Measurements from ENCODE around the gene NEK3.
"Not testable (repeated sequence)": the region's sequence is repeated elsewhere in the genome, so short reads cannot be mapped to it uniquely, and the experiment has no call there.

Gene NEK3

GRCh38 chr13:52118095-52118494, 41.3 kb downstream of the NEK3 start:
- no peak for DNase-seq (ENCODE audit: low read depth)

- DNase-seq (ENCODE audit: low read depth) = no peak
These were observed 46.8 kb downstream of the NEK3 start for GRCh38 chr13:52112591-52112990.

- no peak for DNase-seq (ENCODE audit: low read depth)
These were observed 50.2 kb downstream of the NEK3 start for GRCh38 chr13:52109116-52109670.

- no peak for DNase-seq (ENCODE audit: low read depth)
These were observed 53.6 kb downstream of the NEK3 start for GRCh38 chr13:52105841-52106240.

GRCh38 chr13:52104624-52105023, 54.8 kb downstream of the NEK3 start:
- peak; percentile 4 for DNase-seq (ENCODE audit: low read depth)

- no peak for DNase-seq (ENCODE audit: low read depth)
These were observed 56.0 kb downstream of the NEK3 start for GRCh38 chr13:52103386-52103785.

GRCh38 chr13:52102423-52102822, 57.0 kb downstream of the NEK3 start:
- not testable (repeated sequence) for DNase-seq (ENCODE audit: low read depth)

- no peak for DNase-seq (ENCODE audit: low read depth)
These were observed 62.2 kb downstream of the NEK3 start for GRCh38 chr13:52097197-52097596.

- DNase-seq (ENCODE audit: low read depth) = no peak
These were observed 62.6 kb downstream of the NEK3 start for GRCh38 chr13:52096748-52097147.

GRCh38 chr13:52096062-52096461, 63.3 kb downstream of the NEK3 start:
- DNase-seq (ENCODE audit: low read depth) = no peak

- no peak for DNase-seq (ENCODE audit: low read depth)
These were observed 67.3 kb downstream of the NEK3 start for GRCh38 chr13:52092087-52092486.

GRCh38 chr13:52091473-52091872, 67.9 kb downstream of the NEK3 start:
- DNase-seq (ENCODE audit: low read depth) = no peak

GRCh38 chr13:52085421-52085820, 74.0 kb downstream of the NEK3 start:
- DNase-seq (ENCODE audit: low read depth) = peak; percentile 74

- not testable (repeated sequence) for DNase-seq (ENCODE audit: low read depth)
These were observed 74.4 kb downstream of the NEK3 start for GRCh38 chr13:52084981-52085380.

Data from iris pigment epithelial cell (primary cell).